Measurements from ENCODE around the gene C10orf90. TPM values are rescaled to one million over a fixed set of nuclear protein-coding genes. Genes with fewer than 3 reads are reported as not detected.

C10orf90 gene
- total RNA-seq, 4 donors from 2014 or later: 2.7 to 5.8 (median 4.0) TPM

GRCh38 chr10:126423732-126424491 is 246.6 kb downstream of the C10orf90 start:
- no peak for TF ChIP-seq POLR2A (IDR thresholded peaks at IDR 0.05)
- TF ChIP-seq, protein P1, sequence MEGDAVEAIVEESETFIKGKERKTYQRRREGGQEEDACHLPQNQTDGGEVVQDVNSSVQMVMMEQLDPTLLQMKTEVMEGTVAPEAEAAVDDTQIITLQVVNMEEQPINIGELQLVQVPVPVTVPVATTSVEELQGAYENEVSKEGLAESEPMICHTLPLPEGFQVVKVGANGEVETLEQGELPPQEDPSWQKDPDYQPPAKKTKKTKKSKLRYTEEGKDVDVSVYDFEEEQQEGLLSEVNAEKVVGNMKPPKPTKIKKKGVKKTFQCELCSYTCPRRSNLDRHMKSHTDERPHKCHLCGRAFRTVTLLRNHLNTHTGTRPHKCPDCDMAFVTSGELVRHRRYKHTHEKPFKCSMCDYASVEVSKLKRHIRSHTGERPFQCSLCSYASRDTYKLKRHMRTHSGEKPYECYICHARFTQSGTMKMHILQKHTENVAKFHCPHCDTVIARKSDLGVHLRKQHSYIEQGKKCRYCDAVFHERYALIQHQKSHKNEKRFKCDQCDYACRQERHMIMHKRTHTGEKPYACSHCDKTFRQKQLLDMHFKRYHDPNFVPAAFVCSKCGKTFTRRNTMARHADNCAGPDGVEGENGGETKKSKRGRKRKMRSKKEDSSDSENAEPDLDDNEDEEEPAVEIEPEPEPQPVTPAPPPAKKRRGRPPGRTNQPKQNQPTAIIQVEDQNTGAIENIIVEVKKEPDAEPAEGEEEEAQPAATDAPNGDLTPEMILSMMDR (IDR thresholded peaks at IDR 0.05): no peak
- H3K4me3 ChIP-seq (ENCODE audit: low read depth, poor library complexity, severe bottlenecking): no peak overlapping the region
- 93 to 96% methylated on average over 6 of the region's 6 CpGs for WGBS, 2 donors
- intact Hi-C loops (cut with DNase I; ENCODE audit: low total_unique reads): no loop called here
- DNase-seq (ENCODE audit: low spot score in 2 of 2): no peak

GRCh38 chr10:126422567-126422966 is 247.9 kb downstream of the C10orf90 start:
- TF ChIP-seq POLR2A (IDR thresholded peaks at IDR 0.05): no peak
- TF ChIP-seq, protein P1 (IDR thresholded peaks at IDR 0.05): no peak
- no peak for DNase-seq (ENCODE audit: low spot score in 2 of 2)
- H3K4me3 ChIP-seq (ENCODE audit: low read depth, poor library complexity, severe bottlenecking): no peak overlapping the region
- intact Hi-C loops (cut with DNase I; ENCODE audit: low total_unique reads): no loop called here
- WGBS, 2 donors: 66% methylated on average over 1 of the region's 1 CpG

DNA sequence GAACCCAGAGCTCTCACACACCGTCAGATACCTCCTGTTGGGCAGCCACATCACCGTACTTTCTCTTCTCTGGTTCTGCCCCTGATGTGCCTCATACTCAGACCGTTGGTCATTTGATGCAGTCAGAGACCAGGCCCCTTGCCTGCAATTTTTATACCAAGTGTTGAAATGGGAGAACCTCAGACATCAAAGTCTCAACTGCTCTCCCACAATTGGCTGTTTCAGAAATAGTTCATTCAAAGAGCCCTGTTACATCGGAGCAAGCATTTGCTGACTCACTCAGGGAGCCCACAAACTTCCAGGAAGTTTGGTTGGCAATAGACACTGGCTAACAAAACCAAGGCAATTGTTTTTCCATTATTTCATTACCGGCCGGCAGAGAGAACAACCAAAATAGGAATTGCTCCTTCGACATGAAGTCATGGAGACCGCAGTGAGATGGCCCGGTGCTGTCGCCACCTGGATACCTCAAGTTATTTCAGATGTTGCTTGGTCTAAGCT is 248.7 kb downstream of the C10orf90 start:
- TF ChIP-seq, protein P1 (IDR thresholded peaks at IDR 0.05): no peak
- TF ChIP-seq POLR2A (IDR thresholded peaks at IDR 0.05): no peak
- intact Hi-C loops (cut with DNase I; ENCODE audit: low total_unique reads): no loop called here
- 48 to 53% methylated on average over 10 of the region's 10 CpGs for WGBS, 2 donors
- H3K4me3 ChIP-seq (ENCODE audit: low read depth, poor library complexity, severe bottlenecking): no peak overlapping the region
- DNase-seq (ENCODE audit: low spot score in 2 of 2): no peak

DNA sequence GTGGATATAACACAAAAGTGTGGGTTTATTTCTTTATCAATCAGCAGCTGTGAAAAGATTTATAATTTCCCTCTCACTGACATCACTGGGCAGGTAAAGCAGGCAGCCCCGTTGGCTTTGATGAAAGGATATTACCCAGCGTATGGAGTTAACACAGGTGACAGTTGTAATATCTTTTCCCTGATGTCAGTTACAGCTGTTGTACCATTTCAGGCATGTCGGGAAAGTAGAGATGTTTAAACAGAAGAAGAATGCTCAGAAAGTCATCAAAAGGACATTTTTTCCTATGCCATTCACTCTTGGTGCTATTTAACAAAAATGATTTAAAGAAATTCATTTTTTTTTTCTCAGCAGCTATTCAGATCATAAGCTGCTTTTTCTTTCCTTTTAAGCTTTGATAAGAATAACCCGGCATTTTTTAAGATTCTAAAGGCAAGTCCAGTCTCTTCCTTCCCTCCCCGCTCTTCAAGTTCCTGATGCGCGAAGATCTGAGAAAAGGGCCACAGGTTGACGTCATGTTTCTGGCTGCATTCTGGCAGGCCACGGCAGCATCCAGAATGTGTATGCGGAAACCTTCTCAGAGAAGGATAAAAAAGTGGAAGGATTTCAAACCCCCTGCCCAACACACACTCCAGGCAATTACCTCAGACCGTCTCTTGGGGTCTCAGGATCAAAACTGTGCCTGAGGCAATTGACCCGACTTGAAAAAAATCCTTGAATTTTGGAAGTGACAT is 249.8 kb downstream of the C10orf90 start:
- WGBS, 2 donors: 48 to 52% methylated on average over 12 of the region's 12 CpGs
- H3K4me3 ChIP-seq (ENCODE audit: low read depth, poor library complexity, severe bottlenecking): no peak overlapping the region
- intact Hi-C loops (cut with DNase I; ENCODE audit: low total_unique reads): no loop called here
- TF ChIP-seq POLR2A (IDR thresholded peaks at IDR 0.05): no peak
- TF ChIP-seq, protein P1 (IDR thresholded peaks at IDR 0.05): no peak
- no peak for DNase-seq (ENCODE audit: low spot score in 2 of 2)

DNA sequence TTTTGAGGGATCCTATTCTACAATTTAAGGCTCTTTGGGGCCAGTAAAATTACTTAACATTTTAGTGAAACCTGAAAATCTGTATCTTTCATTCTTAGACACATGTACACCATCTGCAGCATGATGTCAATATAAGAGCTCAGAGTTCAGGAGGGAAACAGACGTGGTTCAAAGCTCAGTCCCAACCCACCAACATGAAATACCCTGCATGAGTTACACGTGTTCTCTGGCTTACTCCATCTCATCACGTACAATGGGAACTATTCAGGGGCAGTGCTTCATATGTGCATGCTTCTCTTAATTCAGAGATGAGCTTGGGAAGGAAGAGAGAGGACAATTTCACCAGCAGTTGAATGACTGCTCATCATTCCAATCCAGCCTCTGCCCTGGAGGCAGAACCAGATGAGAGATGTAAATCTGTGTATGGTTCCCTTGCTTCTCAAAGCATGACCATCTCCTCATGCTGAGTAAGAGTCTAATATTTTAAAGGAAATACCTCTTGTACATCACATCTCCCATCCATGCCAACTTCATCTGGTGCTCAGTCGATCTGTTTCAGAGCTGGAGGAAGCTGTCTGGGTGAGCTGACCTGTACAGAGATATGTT is 253.2 kb downstream of the C10orf90 start:
- no peak for TF ChIP-seq POLR2A (IDR thresholded peaks at IDR 0.05)
- TF ChIP-seq, protein P1 (IDR thresholded peaks at IDR 0.05): no peak
- WGBS, 2 donors: 65 to 80% methylated on average over 4 of the region's 4 CpGs
- no peak overlapping the region for H3K4me3 ChIP-seq (ENCODE audit: low read depth, poor library complexity, severe bottlenecking)
- DNase-seq (ENCODE audit: low spot score in 2 of 2): no peak
- intact Hi-C loops (cut with DNase I; ENCODE audit: low total_unique reads): no loop called here
